ENCODE data around the gene ERVH48-1.

DNA sequence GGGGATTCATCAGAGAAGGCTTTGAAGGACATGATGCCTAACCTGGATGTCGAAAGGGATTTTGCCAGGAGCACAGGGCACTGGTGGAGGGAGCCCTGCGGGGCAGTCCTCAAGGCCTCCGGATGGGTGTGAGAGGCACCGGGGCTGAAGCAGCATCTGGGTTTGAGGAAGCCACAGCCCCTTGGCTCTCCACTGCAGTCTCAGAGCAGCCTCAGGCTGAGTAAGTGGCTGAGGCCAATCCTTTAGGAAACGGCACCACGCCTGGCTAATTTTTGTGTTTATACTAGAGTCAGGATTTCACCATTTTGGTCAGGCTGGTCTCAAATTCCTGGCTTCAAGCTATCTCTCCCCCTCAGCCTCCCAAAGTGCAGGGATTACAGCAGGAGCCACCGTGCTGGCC is 12.0 kb downstream of the ERVH48-1 start:
- TF ChIP-seq, protein P1, sequence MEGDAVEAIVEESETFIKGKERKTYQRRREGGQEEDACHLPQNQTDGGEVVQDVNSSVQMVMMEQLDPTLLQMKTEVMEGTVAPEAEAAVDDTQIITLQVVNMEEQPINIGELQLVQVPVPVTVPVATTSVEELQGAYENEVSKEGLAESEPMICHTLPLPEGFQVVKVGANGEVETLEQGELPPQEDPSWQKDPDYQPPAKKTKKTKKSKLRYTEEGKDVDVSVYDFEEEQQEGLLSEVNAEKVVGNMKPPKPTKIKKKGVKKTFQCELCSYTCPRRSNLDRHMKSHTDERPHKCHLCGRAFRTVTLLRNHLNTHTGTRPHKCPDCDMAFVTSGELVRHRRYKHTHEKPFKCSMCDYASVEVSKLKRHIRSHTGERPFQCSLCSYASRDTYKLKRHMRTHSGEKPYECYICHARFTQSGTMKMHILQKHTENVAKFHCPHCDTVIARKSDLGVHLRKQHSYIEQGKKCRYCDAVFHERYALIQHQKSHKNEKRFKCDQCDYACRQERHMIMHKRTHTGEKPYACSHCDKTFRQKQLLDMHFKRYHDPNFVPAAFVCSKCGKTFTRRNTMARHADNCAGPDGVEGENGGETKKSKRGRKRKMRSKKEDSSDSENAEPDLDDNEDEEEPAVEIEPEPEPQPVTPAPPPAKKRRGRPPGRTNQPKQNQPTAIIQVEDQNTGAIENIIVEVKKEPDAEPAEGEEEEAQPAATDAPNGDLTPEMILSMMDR (conservative IDR thresholded peaks at IDR 0.05; ENCODE audit: low read depth, low read length), result no peak
- TF ChIP-seq EZH2phosphoT487 (IDR thresholded peaks at IDR 0.05; ENCODE audit: borderline replicate concordance, low read length) (no peak), EZH2 (IDR thresholded peaks at IDR 0.05; ENCODE audit: low read length, unreplicated experiment) (no peak)
